ENCODE results near the gene RPS2.
A peak's percentile ranks its signal among the peaks of the same experiment; 100 is the strongest.
"Not testable (repeated sequence)": the region's sequence is repeated elsewhere in the genome, so short reads cannot be mapped to it uniquely, and the experiment has no call there.

RPS2 gene

DNA sequence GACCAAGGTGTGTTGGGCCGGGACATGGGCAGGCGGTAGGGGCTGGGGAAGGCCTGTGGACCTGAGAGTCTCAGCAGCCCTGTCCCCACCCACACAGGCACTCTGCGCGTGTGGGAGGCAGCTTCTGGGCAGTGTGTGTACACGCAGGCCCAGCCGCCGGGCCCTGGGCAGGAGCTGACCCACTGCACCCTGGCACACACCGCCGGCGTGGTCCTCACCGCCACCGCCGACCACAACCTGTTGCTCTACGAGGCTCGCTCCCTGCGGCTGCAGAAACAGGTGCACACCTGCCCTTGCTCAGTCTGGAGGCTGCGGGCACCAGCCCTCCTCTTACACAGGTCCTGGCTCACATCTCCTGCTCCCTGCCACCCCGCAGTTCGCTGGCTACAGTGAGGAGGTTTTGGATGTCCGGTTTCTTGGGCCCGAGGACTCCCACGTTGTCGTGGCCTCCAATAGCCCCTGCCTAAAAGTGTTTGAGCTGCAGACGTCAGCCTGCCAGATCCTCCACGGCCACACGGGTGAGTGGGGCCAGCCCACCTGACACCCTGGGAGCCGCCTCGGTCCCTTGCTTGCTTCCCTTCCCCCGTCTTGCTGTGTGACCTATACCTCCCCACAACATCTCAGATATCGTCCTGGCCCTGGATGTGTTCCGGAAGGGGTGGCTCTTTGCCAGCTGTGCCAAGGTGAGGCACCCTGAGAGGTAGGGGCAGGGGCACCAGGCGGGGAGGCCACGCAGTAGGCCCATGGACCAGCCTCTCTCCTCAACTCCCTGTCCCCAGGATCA, 11.0 kb upstream of the RPS2 start:
- no peak for DNase-seq (ENCODE audit: low read depth in 1 of 2, low spot score in 1 of 2)
- in situ Hi-C loops (cut with HindIII; ENCODE audit: low pct_unique_long_range_greater_than_20kb, low sequenced_read_pairs) = no loop called here
- no peak for TF ChIP-seq JUND (IDR thresholded peaks at IDR 0.05; ENCODE audit: low read depth)

GRCh38 chr16:1974157-1975070, 9.8 kb upstream of the RPS2 start:
- DNase-seq (ENCODE audit: low read depth in 1 of 2, low spot score in 1 of 2) = no peak
- in situ Hi-C loops (cut with HindIII; ENCODE audit: low pct_unique_long_range_greater_than_20kb, low sequenced_read_pairs) = no loop called here
- TF ChIP-seq JUND (IDR thresholded peaks at IDR 0.05; ENCODE audit: low read depth) = no peak

- TF ChIP-seq JUND (IDR thresholded peaks at IDR 0.05; ENCODE audit: low read depth) = no peak
- in situ Hi-C loops (cut with HindIII; ENCODE audit: low pct_unique_long_range_greater_than_20kb, low sequenced_read_pairs) = no loop called here
- no peak for DNase-seq (ENCODE audit: low read depth in 1 of 2, low spot score in 1 of 2)
Observed at GRCh38 chr16:1973461-1974156, 9.0 kb upstream of the RPS2 start.

- in situ Hi-C loops (cut with HindIII; ENCODE audit: low pct_unique_long_range_greater_than_20kb, low sequenced_read_pairs) = no loop called here
- no peak for TF ChIP-seq JUND (IDR thresholded peaks at IDR 0.05; ENCODE audit: low read depth)
- DNase-seq (ENCODE audit: low read depth in 1 of 2, low spot score in 1 of 2) = no peak
Observed at GRCh38 chr16:1972490-1972877, 7.9 kb upstream of the RPS2 start.

- in situ Hi-C loops (cut with HindIII; ENCODE audit: low pct_unique_long_range_greater_than_20kb, low sequenced_read_pairs) = no loop called here
- DNase-seq (ENCODE audit: low read depth in 1 of 2, low spot score in 1 of 2) = peak; percentile 90 to 96
- no peak for TF ChIP-seq JUND (IDR thresholded peaks at IDR 0.05; ENCODE audit: low read depth)
Observed at GRCh38 chr16:1971796-1972489, 7.3 kb upstream of the RPS2 start, which contains the start of gene TBL3. TSS of gene TBL3 (plus strand) at chr16:1972053. CDS start at chr16:1972165, 112 bp downstream.

- in situ Hi-C loops (cut with HindIII; ENCODE audit: low pct_unique_long_range_greater_than_20kb, low sequenced_read_pairs) = no loop called here
- DNase-seq (ENCODE audit: low read depth in 1 of 2, low spot score in 1 of 2) = no peak
- no peak for TF ChIP-seq JUND (IDR thresholded peaks at IDR 0.05; ENCODE audit: low read depth)
Observed at GRCh38 chr16:1968146-1968953, 3.7 kb upstream of the RPS2 start.

DNA sequence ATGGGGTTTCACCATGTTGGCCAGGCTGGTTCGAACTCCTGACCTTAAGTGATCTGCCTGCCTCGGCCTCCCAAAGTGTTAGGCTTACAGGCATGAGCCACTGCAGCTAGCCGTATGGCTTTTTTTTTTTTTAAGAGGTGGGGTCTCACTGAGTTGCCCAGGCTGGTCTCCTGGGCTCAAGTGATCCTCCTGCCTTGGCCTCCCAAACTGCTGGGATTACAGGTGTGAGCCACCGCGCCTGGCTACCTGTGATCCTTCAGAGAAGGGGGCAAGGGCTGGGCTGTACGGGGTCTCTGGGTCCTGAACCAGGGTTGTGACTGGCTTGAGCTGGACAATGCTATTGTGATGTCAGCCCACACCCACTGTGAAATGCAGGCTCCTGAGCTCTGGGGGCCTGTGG, 1.8 kb upstream of the RPS2 start, which contains the start of gene RNF151:
Gene RNF151, plus strand, starts transcription at position 397 of the 400 bp plus-strand sequence. CDS start 26 bp downstream, outside the sequence.
- in situ Hi-C loops (cut with HindIII; ENCODE audit: low pct_unique_long_range_greater_than_20kb, low sequenced_read_pairs) = no loop called here
- DNase-seq (ENCODE audit: low read depth in 1 of 2, low spot score in 1 of 2) = no peak
- TF ChIP-seq JUND (IDR thresholded peaks at IDR 0.05; ENCODE audit: low read depth) = no peak

DNA sequence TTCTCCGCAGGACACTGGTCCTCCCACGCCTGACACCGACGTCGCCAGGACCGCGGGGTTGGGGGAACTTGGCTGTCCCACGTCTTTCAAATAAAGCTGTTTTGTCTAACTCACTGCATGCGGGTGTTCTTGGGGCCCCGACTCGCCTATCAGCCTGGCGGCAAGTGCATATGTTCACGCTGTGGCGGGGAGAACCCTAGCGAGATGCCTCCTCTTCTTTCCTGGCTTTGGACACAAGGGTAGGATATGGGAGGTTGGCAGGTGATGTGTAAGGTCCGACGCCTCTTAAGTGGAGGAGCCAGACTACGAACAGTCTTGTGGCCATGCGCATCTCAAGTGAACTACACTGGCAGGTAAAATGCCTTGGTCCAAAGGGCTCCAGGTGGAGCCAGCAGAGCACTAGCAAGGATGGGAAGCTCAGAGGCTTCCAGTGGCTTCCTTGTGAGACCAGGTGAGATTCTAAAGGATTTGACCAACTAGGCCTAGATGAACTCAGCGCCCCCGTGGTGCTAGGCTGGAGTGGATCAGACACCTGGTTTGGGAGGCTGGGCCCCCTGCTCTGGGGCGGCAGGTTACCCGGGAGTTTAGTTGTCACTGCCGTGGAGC, 873 bp upstream of the RPS2 start:
- TF ChIP-seq JUND (IDR thresholded peaks at IDR 0.05; ENCODE audit: low read depth) = no peak
- in situ Hi-C loops (cut with HindIII; ENCODE audit: low pct_unique_long_range_greater_than_20kb, low sequenced_read_pairs) = no loop called here
- no peak for DNase-seq (ENCODE audit: low read depth in 1 of 2, low spot score in 1 of 2)

GRCh38 chr16:1963806-1964505, 670 bp downstream of the RPS2 start:
- peak in 1 of 2 experiments; percentile 32 for DNase-seq (ENCODE audit: low read depth in 1 of 2, low spot score in 1 of 2)
- in situ Hi-C loops (cut with HindIII; ENCODE audit: low pct_unique_long_range_greater_than_20kb, low sequenced_read_pairs) = no loop called here
- TF ChIP-seq JUND (IDR thresholded peaks at IDR 0.05; ENCODE audit: low read depth) = no peak

DNA sequence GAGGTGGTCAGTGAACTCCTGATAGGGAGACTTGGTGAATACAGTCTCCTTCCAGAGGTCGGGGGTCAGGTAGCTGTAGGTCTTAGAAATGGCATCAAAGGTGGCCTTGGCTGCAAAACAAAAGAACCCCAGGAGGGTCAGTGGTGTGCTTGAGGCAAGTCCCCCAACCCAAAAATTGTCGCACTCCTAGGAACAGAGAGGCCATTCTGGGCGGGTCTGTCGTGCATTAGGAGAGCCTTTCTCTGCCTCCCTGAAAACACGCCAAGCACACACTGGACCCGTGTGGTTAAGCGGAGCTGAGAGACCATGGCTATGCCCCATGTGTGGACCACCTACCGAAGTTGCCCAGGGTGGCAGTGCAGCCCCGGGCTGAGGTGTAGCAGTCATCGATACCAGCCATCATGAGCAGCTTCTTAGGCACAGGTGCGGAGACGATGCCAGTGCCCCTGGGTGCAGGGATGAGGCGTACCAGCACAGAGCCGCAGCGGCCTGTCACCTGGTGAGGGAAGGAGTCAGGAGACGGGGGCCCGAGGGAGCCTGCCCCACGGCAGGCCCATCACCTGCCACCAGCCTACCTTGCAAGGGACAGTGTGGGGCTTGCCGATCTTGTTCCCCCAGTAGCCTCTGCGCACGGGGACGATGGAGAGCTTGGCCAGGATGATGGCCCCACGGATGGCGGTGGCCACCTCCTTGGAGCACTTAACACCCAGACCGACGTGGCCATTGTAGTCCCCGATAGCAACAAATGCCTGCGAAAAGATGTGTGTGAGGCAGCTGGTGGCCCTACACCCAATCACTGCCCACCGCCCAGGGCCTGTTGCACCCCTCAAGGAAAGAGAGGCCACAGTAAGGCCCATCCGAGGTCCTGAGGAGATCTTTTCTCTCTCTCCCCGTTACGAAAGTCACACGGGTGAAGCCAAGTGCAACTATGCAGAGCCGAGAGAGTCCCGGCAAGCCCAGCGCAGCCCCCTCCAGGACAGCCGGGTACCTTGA, 2.2 kb downstream of the RPS2 start:
- DNase-seq (ENCODE audit: low read depth in 1 of 2, low spot score in 1 of 2); in situ Hi-C loops (cut with HindIII; ENCODE audit: low pct_unique_long_range_greater_than_20kb, low sequenced_read_pairs): not testable (repeated sequence)

Measured in T47D (cell line).